OCI-LY3 (cell line): ENCODE measurements around the gene GDPD4.

Experiments
- CTCF ChIP-seq: fragments of 200-600, 300-600 bp; sonication (generic); IDR thresholded peaks from 2 replicates; pipeline ENCODE4 v1.5.1; 2014; ENCODE audit warnings: antibody characterized with exemption, low read length, low read depth
- EZH2phosphoT487 ChIP-seq: fragments of 200-600 bp; shearing (Covaris generic); IDR thresholded peaks from 2 replicates; pipeline ENCODE4 v1.6.1; 2018; ENCODE audit warnings: antibody characterized with exemption, mixed run types, low read depth

GRCh38 chr11:77320351-77320750 lies 18.9 kb upstream of the GDPD4 start:
- TF ChIP-seq CTCF (no peak), EZH2phosphoT487 (no peak)
